DMS79 treated with DMSO at 0.1 percent for 48 hours (cell line): ENCODE results near the gene CFAP69.
A peak's percentile ranks its signal among the peaks of the same experiment; 100 is the strongest.
"Not testable (repeated sequence)": the region's sequence is repeated elsewhere in the genome, so short reads cannot be mapped to it uniquely, and the experiment has no call there.

Experiments
- DNase-seq: peaks from one replicate; lab custom pipeline; 2025; lab: John Stamatoyannopoulos, UW

Gene CFAP69

DNA sequence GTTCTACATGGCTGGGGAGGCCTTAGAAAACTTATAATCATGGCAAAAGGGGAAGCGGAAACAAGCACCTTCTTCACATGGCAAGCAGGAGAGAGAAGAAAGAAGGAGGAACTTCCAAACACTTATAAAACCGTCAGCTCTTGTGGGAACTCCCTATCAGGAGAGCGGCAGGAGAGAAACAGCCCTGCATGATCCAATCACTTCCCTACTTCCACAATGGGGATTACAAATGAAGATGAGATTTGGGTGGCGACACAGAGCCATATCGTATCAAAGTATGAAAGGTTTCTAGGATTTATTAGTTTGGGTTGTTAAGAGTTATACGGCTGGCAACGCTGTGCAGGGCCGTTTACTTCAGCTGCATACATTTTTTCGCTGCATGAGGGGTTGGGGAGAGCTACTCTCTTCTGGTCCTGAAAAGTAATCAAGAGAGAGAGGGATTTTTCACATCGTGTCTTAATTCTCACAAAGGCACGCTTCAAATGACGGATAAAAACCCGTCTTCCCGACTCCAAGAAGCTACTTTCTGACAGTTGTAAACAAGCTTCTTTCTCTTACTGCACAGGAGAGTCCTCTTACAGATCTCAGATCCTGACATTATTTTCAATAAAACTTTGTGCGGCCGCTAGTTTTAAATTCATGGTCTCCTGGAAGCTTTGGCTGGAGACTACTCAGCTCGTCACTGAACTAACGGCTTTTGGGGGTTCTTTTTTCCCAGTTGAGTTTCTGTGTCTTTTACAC lies 100.8 kb downstream of the CFAP69 start:
- DNase-seq, result peak; percentile 44

DNA sequence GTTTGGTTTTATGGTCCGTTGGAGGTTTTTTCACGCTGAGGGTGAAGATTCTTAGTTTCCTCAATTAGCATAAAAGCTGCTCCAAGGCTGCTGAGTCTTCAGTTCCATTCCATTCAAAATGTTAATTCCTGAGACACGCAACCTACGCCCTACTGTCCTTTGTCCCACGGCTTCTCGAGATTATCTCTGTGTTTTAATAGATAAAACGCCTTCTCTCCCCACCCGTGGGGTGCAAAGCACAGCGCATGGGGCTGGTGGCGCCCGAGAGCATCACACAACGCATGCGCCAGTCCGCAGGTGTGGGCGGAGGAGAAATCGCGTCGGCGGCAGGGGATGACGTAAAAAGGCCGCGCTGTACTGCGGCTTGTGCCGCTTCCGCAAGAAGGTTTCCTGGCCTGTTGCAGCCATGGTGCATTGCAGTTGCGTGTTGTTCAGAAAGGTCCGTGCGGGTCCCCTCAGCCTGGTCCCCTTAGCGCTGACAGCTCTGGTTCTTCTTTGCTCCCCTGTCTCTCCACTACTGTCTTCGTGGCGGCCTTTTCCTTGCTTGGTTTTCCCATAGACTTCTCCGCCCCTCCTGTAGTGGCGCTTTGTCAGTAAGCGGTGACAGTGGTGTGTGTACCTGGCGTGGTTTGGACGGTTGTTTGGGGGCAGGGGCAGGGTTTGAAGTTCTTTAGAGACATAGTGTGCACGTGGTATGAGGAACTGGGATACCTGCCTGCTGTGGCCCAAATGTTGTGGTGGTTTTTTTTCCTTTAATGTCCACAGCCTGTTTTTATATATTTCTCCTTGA lies 101.6 kb downstream of the CFAP69 start, which contains the start of gene GTPBP10:
Gene GTPBP10 (plus strand): TSS at position 381 of the 790 bp plus-strand sequence. CDS start 26 bp downstream, at position 407.
- DNase-seq, result peak; percentile 90

GRCh38 chr7:90347759-90348158 lies 102.8 kb downstream of the CFAP69 start:
- DNase-seq, result no peak

DNA sequence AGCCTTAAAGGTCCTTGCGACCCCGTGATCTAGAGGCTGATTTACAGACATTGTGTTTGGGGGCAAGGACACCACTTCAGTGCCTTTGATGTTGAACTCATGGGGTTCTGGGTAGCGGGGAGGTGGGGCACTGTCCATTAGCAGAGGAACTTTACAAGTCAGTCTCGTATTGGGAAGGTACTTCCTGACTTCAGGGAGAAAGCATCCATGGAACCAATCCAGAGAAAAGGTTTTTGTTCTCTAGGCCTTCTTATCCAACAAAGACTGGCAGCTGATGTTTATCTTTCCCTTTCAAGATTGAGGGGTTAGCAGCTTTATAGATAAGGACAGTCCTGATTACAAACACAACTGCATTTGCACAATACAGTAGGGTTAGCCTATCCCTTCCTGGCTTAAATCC lies 104.3 kb downstream of the CFAP69 start:
- DNase-seq, result no peak

- DNase-seq, result not testable (repeated sequence)
Observed at GRCh38 chr7:90350032-90350431, 105.1 kb downstream of the CFAP69 start.

GRCh38 chr7:90351987-90352386 lies 107.0 kb downstream of the CFAP69 start:
- DNase-seq, result no peak
